Uterus (tissue), 4 donors: ENCODE data around the gene RIBC2. TPM values are rescaled to one million over a fixed set of nuclear protein-coding genes. Genes with fewer than 3 reads are reported as not detected.

Experiments
- DNase-seq, 2 donors: peaks; one replicate each; pipeline ENCODE4 v3.0.0-alpha.2; 2019 to 2020
- H3K27ac ChIP-seq, 2 donors: fragments of 200-600 bp; sonication (generic); 1 replicate in 1 of 2; 2 replicates in 1 of 2; pipeline ENCODE4 v1.5.1; 2016 to 2018
- H3K27me3 ChIP-seq, 2 donors: fragments of 200-600 bp; sonication (generic); one replicate each; pipeline ENCODE4 v1.5.1; 2018 to 2019; ENCODE audit warnings: control low read depth in 1 of 2
- H3K36me3 ChIP-seq, 2 donors: fragments of 200-600 bp; sonication (generic); one replicate each; pipeline ENCODE4 v1.5.1; 2019; ENCODE audit warnings: control low read depth in 1 of 2
- H3K4me1 ChIP-seq, 2 donors: fragments of 200-600 bp; sonication (generic); one replicate each; pipeline ENCODE4 v1.5.1; 2018 to 2019; ENCODE audit warnings: control low read depth in 1 of 2
- H3K4me3 ChIP-seq, 2 donors: fragments of 200-600 bp; sonication (generic); 1 replicate in 1 of 2; 2 replicates in 1 of 2; pipeline ENCODE4 v1.5.1; 2018 to 2019; ENCODE audit warnings: mild to moderate bottlenecking in 1 of 2
- H3K9me3 ChIP-seq, 2 donors: fragments of 200-600 bp; sonication (generic); one replicate each; pipeline ENCODE4 v1.5.1; 2019; ENCODE audit warnings: control low read depth in 1 of 2
- POLR2A ChIP-seq, 2 donors: fragments of 450-650 bp; IDR thresholded peaks; one replicate each; pipeline ENCODE4 v1.6.1; 2016; ENCODE audit warnings: antibody characterized with exemption in 2 of 2, mild to moderate bottlenecking in 1 of 2, moderate library complexity in 1 of 2
- intact Hi-C: fragments of 100-400 bp; cut with DNase I; formaldehyde crosslinking; loops from one replicate; pipeline ENCODE4 v1.15.1; 2023; ENCODE audit warnings: low total_unique reads
- total RNA-seq, 4 donors: library from RNA; depleted of rRNA in 3 of 4; stranded (reverse); fragments of >200 nt in 3 of 4; gene quantifications; one replicate each; pipeline versions ENCODE4 v1.1.0 to v1.2.4, GENCODE V29; 2014 to 2023
- TF ChIP-seq, protein P1 (sequence below), 4 experiments: fragments of 200-600 bp in 2 of 4; fragments of 450-650 bp in 2 of 4; sonication (generic) in 2 of 4; IDR thresholded peaks; one replicate each; pipeline ENCODE4 v1.5.1; 2016 to 2019; ENCODE audit warnings: antibody characterized with exemption in 4 of 4, mild to moderate bottlenecking in 2 of 4, moderate library complexity in 1 of 4
- donor health status: DM: yes; HTN: yes; CAD: no.

The RIBC2 gene
- total RNA-seq, 4 donors from 2014 or later = 2.4 to 3.9 TPM; not detected in 2

GRCh38 chr22:45452565-45453379 is 39.3 kb downstream of the RIBC2 start:
- Histone ChIP-seq H3K36me3 (no peaks in the 10 kb centered on the region), H3K4me1 (peaks cover 8 to 19% of the 10 kb centered on the region in 2 donors), H3K27me3 (no peaks in the 10 kb centered on the region), H3K9me3 (no peaks in the 10 kb centered on the region), H3K4me3 (no peak overlapping the region), H3K27ac (peak overlapping the region; percentile 77 to 84)
- intact Hi-C loops = no loop called here
- DNase-seq = no peak
- no peak for TF ChIP-seq POLR2A (IDR thresholded peaks at IDR 0.05)
- TF ChIP-seq, protein P1, sequence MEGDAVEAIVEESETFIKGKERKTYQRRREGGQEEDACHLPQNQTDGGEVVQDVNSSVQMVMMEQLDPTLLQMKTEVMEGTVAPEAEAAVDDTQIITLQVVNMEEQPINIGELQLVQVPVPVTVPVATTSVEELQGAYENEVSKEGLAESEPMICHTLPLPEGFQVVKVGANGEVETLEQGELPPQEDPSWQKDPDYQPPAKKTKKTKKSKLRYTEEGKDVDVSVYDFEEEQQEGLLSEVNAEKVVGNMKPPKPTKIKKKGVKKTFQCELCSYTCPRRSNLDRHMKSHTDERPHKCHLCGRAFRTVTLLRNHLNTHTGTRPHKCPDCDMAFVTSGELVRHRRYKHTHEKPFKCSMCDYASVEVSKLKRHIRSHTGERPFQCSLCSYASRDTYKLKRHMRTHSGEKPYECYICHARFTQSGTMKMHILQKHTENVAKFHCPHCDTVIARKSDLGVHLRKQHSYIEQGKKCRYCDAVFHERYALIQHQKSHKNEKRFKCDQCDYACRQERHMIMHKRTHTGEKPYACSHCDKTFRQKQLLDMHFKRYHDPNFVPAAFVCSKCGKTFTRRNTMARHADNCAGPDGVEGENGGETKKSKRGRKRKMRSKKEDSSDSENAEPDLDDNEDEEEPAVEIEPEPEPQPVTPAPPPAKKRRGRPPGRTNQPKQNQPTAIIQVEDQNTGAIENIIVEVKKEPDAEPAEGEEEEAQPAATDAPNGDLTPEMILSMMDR (IDR thresholded peaks at IDR 0.05) = no peak

DNA sequence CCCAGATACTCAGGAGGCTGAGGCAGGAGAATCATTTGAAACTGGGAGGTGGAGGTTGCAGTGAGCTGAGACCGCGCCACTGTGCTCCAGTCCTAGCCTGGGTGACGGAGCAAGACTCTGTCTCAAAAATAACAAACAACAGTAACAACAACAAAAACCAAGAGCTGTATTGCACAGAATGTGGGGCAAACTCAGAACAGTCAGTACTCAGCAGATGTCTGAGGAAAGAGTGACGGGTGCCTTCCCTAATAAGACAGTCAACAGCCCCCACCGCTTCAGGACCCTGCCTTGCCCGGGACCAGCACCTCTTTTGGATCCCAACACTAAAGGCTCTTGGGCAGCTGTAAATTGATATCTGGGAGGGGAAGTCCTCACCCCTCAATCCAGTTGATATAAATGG is 40.3 kb downstream of the RIBC2 start:
- H3K36me3 ChIP-seq = no peaks in the 10 kb centered on the region
- H3K4me1 ChIP-seq = peaks cover 8 to 19% of the 10 kb centered on the region in 2 donors
- H3K4me3 ChIP-seq = no peak overlapping the region
- H3K9me3 ChIP-seq = no peaks in the 10 kb centered on the region
- TF ChIP-seq, protein P1 (IDR thresholded peaks at IDR 0.05) = no peak
- no peak for TF ChIP-seq POLR2A (IDR thresholded peaks at IDR 0.05)
- H3K27me3 ChIP-seq = no peaks in the 10 kb centered on the region
- DNase-seq = no peak
- peak overlapping the region; percentile 77 to 84 for H3K27ac ChIP-seq
- intact Hi-C loops = no loop called here

GRCh38 chr22:45454275-45454674 is 40.8 kb downstream of the RIBC2 start:
- Histone ChIP-seq H3K27ac (peak overlapping the region; percentile 77 to 84), H3K27me3 (no peaks in the 10 kb centered on the region), H3K4me3 (no peak overlapping the region), H3K9me3 (no peaks in the 10 kb centered on the region), H3K4me1 (peaks cover 8 to 19% of the 10 kb centered on the region in 2 donors), H3K36me3 (no peaks in the 10 kb centered on the region)
- TF ChIP-seq POLR2A (IDR thresholded peaks at IDR 0.05) = no peak
- TF ChIP-seq, protein P1 (IDR thresholded peaks at IDR 0.05) = no peak
- peak in 1 of 2 donors; percentile 67 for DNase-seq
- intact Hi-C loops = no loop called here

DNA sequence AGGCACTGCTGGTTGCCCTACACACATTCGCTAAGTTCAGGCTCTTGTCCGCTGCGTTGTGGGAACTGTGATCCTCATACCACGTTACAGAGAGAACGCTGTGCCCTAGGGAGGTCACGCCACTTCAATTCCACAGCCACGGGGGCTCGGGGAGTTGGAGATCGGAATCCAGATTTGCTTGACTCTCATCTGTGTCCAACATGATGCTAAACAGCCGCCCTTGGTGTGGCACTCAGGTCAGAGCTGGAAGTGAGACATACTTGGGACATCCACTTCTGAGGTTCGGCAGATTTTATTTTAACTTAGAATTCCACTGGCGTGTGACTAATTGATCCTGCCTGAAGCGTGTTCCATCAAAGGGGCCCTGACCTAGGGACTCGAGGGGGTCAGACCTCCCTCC is 41.7 kb downstream of the RIBC2 start:
- Histone ChIP-seq H3K36me3 (no peaks in the 10 kb centered on the region), H3K4me3 (no peak overlapping the region), H3K27me3 (no peaks in the 10 kb centered on the region), H3K4me1 (peaks cover 5 to 19% of the 10 kb centered on the region in 2 donors), H3K27ac (peak overlapping the region; percentile 77 to 84), H3K9me3 (no peaks in the 10 kb centered on the region)
- intact Hi-C loops = no loop called here
- TF ChIP-seq, protein P1 (IDR thresholded peaks at IDR 0.05) = no peak
- TF ChIP-seq POLR2A (IDR thresholded peaks at IDR 0.05) = no peak
- no peak for DNase-seq

DNA sequence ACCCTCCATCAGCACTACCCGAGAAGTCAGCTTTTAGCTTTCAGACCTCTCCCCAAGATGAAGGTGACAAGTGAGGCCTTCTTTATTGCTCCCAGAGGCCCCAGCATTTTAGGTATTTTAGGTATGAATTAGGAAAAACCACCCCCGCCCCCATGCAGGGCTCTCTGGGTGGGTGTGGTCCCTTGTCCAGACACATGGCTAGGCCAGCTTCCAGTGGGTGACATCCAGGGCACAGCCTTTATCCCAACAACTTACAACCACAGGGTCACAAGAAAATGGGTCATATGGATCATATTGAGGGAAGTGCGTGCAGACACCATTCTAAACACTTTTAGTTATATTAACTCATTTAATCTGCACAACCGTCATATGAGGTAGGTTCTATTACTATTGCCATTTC is 42.1 kb downstream of the RIBC2 start:
- H3K36me3 ChIP-seq = no peaks in the 10 kb centered on the region
- no peaks in the 10 kb centered on the region for H3K27me3 ChIP-seq
- H3K9me3 ChIP-seq = no peaks in the 10 kb centered on the region
- H3K4me1 ChIP-seq = peaks cover 1 to 19% of the 10 kb centered on the region in 2 donors
- TF ChIP-seq, protein P1 (IDR thresholded peaks at IDR 0.05) = no peak
- TF ChIP-seq POLR2A (IDR thresholded peaks at IDR 0.05) = no peak
- DNase-seq = no peak
- no peak overlapping the region for H3K4me3 ChIP-seq
- intact Hi-C loops = no loop called here
- peak overlapping the region; percentile 77 to 84 for H3K27ac ChIP-seq
